ENCODE data around the gene DCAF12.

DNA sequence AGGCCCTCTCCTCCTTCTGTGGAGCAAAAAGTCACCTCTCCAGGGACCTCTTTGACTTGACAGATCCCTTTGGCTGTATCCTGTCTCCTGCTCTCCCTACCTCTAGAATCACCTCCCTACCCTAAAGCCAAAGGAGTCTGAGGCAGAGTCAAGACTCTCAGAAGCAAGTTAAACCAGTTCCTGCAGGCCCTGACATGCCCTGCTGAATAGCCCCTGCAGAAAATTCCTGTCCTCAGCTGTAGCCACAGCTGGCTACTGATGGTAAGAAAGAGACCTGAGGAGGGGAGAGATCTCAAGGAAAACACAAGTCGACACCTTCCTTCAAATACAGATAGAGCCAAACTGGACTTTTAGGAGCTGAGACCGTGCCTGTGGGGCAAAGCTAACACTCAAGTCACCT is 54.1 kb downstream of the DCAF12 start:
- TF ChIP-seq CTCF (IDR thresholded peaks at IDR 0.05) (no peak), POLR2A (IDR thresholded peaks at IDR 0.05) (no peak)
